D341Med (cell line): ENCODE measurements around the gene PCIF1.
"Not testable (repeated sequence)": the region's sequence is repeated elsewhere in the genome, so short reads cannot be mapped to it uniquely, and the experiment has no call there.

Source experiments
- DNase-seq: peaks from one replicate; pipeline ENCODE4 v3.0.0; 2012; ENCODE audit warnings: low spot score

The PCIF1 gene

GRCh38 chr20:45924391-45925261, 9.9 kb upstream of the PCIF1 start:
- DNase-seq: no peak

- no peak for DNase-seq
Observed at GRCh38 chr20:45925821-45926506, 8.5 kb upstream of the PCIF1 start.

- no peak for DNase-seq
Observed at GRCh38 chr20:45926731-45927070, 7.8 kb upstream of the PCIF1 start.

- DNase-seq: no peak
Observed at GRCh38 chr20:45927071-45927878, 7.2 kb upstream of the PCIF1 start.

- DNase-seq: not testable (repeated sequence)
Observed at GRCh38 chr20:45931680-45932079, 2.8 kb upstream of the PCIF1 start.

- peak; percentile 80 for DNase-seq
Observed at GRCh38 chr20:45933266-45934045, 1.0 kb upstream of the PCIF1 start.

GRCh38 chr20:45934046-45934585, 367 bp upstream of the PCIF1 start:
- DNase-seq: peak; percentile 81

- DNase-seq: no peak
Observed at GRCh38 chr20:45935416-45936046, 1.0 kb downstream of the PCIF1 start.

GRCh38 chr20:45937765-45938164, 3.3 kb downstream of the PCIF1 start:
- DNase-seq: no peak

- no peak for DNase-seq
Observed at GRCh38 chr20:45938727-45939438, 4.4 kb downstream of the PCIF1 start.

- no peak for DNase-seq
Observed at GRCh38 chr20:45940053-45940452, 5.6 kb downstream of the PCIF1 start.

GRCh38 chr20:45940469-45940868, 6.0 kb downstream of the PCIF1 start:
- no peak for DNase-seq

- DNase-seq: no peak
Observed at GRCh38 chr20:45943613-45944012, 9.1 kb downstream of the PCIF1 start.

GRCh38 chr20:45944151-45944964, 9.9 kb downstream of the PCIF1 start:
- DNase-seq: no peak

- DNase-seq: no peak
Observed at GRCh38 chr20:45944965-45945677, 10.6 kb downstream of the PCIF1 start.

GRCh38 chr20:45945678-45946148, 11.2 kb downstream of the PCIF1 start:
- no peak for DNase-seq

GRCh38 chr20:45946149-45946970, 11.9 kb downstream of the PCIF1 start:
- no peak for DNase-seq
